ENCODE data around the gene PBX1. TPM values are rescaled to one million over a fixed set of nuclear protein-coding genes. Genes with fewer than 3 reads are reported as not detected.

The PBX1 gene
- total and polyA plus RNA-seq, 4 donors: 2.2 to 17.3 (median 5.1) TPM

DNA sequence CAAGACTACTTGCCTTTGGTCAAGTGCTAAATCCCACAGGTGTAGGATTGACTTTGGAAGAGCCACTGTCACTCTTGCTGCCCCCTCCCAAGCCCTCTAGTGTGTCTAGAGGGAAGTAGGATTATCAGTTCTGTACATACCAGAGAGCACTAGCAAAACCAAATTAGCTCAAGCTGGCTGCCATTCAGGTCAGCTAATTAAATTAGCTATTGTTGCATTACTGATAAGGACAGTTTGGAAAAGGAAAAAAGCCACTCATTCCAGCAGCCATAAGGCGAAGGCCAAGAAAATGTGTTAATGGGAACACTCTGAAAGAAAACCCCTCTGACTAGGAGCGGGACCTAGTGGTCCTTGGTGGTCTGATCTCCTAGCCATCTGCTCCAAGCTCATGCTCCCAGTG lies 321.7 kb downstream of the PBX1 start:
- no peaks in the 10 kb centered on the region for H3K9me3 ChIP-seq (ENCODE audit: control insufficient read depth in 4 of 4, low read length in 3 of 4)
- no peak for TF ChIP-seq FOXA2 (IDR thresholded peaks at IDR 0.05)
- no peak for TF ChIP-seq GABPA (IDR thresholded peaks at IDR 0.05 in 1 of 2, conservative IDR thresholded peaks at IDR 0.05 in 1 of 2)
- no peak for TF ChIP-seq TAF1 (conservative IDR thresholded peaks at IDR 0.05)
- no peak for TF ChIP-seq RAD21 (IDR thresholded peaks at IDR 0.05)
- TF ChIP-seq JUND (IDR thresholded peaks at IDR 0.05): no peak
- TF ChIP-seq NR2F2 (IDR thresholded peaks at IDR 0.05): no peak
- no peak for TF ChIP-seq CTCF (IDR thresholded peaks at IDR 0.05; ENCODE audit: low read depth, low read length, missing input control)
- TF ChIP-seq RXRA (IDR thresholded peaks at IDR 0.05): no peak
- no peak for TF ChIP-seq FOXA1 (IDR thresholded peaks at IDR 0.05)
- no peak for TF ChIP-seq HNF4G (IDR thresholded peaks at IDR 0.05)
- TF ChIP-seq, protein P1, sequence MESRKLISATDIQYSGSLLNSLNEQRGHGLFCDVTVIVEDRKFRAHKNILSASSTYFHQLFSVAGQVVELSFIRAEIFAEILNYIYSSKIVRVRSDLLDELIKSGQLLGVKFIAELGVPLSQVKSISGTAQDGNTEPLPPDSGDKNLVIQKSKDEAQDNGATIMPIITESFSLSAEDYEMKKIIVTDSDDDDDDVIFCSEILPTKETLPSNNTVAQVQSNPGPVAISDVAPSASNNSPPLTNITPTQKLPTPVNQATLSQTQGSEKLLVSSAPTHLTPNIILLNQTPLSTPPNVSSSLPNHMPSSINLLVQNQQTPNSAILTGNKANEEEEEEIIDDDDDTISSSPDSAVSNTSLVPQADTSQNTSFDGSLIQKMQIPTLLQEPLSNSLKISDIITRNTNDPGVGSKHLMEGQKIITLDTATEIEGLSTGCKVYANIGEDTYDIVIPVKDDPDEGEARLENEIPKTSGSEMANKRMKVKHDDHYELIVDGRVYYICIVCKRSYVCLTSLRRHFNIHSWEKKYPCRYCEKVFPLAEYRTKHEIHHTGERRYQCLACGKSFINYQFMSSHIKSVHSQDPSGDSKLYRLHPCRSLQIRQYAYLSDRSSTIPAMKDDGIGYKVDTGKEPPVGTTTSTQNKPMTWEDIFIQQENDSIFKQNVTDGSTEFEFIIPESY (IDR thresholded peaks at IDR 0.05): no peak
- no peak for TF ChIP-seq SP1 (IDR thresholded peaks at IDR 0.05)
- TF ChIP-seq, protein P2, sequence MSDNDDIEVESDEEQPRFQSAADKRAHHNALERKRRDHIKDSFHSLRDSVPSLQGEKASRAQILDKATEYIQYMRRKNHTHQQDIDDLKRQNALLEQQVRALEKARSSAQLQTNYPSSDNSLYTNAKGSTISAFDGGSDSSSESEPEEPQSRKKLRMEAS (IDR thresholded peaks at IDR 0.05): no peak
- TF ChIP-seq EGR1 (IDR thresholded peaks at IDR 0.05; ENCODE audit: low read depth in 2 of 2): no peak
- TF ChIP-seq REST (IDR thresholded peaks at IDR 0.05): no peak
- no peak for TF ChIP-seq YY1 (IDR thresholded peaks at IDR 0.05)
- no peak for TF ChIP-seq ATF3 (IDR thresholded peaks at IDR 0.05)
- no peak for TF ChIP-seq HNF4A (conservative IDR thresholded peaks at IDR 0.05)
- WGBS: 88% methylated on average over 2 of the region's 2 CpGs

More for the DNA sequence above, 321.7 kb downstream of the PBX1 start:
- Histone ChIP-seq H3K36me3 (ENCODE audit: control insufficient read depth in 4 of 4, insufficient read depth in 3 of 4, low read depth in 1 of 4, low read length in 3 of 4) (no peaks in the 10 kb centered on the region), H3K27ac (ENCODE audit: low read depth in 1 of 2, low read length in 2 of 2) (no peak overlapping the region), H3K4me3 (ENCODE audit: low read depth in 1 of 3, low read length in 3 of 3) (no peak overlapping the region), H3K9ac (ENCODE audit: low read depth in 1 of 2, low read length in 2 of 2) (no peak overlapping the region), H3K4me1 (ENCODE audit: control insufficient read depth in 4 of 4, insufficient read depth in 4 of 4, low read length in 3 of 4) (no peaks in the 10 kb centered on the region), H3K27me3 (ENCODE audit: control insufficient read depth in 4 of 4, insufficient read depth in 4 of 4, low read length in 3 of 4) (no peaks in the 10 kb centered on the region)
- no peak for DNase-seq (ENCODE audit: low spot score)
